Measurements from ENCODE around the gene RAB9A. TPM values are rescaled to one million over a fixed set of nuclear protein-coding genes. Genes with fewer than 3 reads are reported as not detected.

The RAB9A gene
- total RNA-seq, 1 experiment from 2014 or later = 41.4 TPM

DNA sequence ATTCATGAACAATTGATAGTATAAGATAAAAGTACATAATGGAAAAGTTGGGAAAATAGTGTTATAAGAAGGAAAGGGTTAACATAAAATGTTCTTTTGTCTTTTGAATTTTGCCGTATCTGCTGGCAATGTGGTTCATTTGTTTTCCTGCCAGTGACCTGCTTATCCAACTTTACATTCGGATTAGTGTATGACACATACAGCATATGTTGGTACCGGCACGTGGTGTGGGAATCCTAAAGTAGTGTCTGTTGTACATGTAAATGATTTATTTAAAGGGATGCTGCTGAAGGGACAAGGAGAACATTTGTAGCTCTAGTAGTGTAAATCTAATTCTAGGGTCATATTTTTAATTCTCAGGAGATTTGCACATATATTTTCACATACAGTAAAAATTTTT, 11.5 kb downstream of the RAB9A start:
- intact Hi-C loops (cut with micrococcal nuclease; ENCODE audit: unreplicated experiment) = no loop called here
- DNase-seq = no peak
- Mint-ChIP-seq H3K36me3 (ENCODE audit: insufficient read depth, unreplicated experiment) (peaks cover 18% of the 10 kb centered on the region), H3K4me3 (ENCODE audit: low read depth, unreplicated experiment) (no peak overlapping the region), H3K27ac (ENCODE audit: unreplicated experiment) (no peak overlapping the region), H3K9me3 (ENCODE audit: low read depth, unreplicated experiment) (no peaks in the 10 kb centered on the region), H3K4me1 (ENCODE audit: low read depth, unreplicated experiment) (peaks cover 53% of the 10 kb centered on the region), H3K27me3 (ENCODE audit: unreplicated experiment) (no peaks in the 10 kb centered on the region)
- TF ChIP-seq, protein P1, sequence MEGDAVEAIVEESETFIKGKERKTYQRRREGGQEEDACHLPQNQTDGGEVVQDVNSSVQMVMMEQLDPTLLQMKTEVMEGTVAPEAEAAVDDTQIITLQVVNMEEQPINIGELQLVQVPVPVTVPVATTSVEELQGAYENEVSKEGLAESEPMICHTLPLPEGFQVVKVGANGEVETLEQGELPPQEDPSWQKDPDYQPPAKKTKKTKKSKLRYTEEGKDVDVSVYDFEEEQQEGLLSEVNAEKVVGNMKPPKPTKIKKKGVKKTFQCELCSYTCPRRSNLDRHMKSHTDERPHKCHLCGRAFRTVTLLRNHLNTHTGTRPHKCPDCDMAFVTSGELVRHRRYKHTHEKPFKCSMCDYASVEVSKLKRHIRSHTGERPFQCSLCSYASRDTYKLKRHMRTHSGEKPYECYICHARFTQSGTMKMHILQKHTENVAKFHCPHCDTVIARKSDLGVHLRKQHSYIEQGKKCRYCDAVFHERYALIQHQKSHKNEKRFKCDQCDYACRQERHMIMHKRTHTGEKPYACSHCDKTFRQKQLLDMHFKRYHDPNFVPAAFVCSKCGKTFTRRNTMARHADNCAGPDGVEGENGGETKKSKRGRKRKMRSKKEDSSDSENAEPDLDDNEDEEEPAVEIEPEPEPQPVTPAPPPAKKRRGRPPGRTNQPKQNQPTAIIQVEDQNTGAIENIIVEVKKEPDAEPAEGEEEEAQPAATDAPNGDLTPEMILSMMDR (IDR thresholded peaks at IDR 0.05; ENCODE audit: unreplicated experiment) = no peak
- BruUV-seq (replicated peaks) = no TSS peak
- CTCF ChIA-PET = no interaction called here

DNA sequence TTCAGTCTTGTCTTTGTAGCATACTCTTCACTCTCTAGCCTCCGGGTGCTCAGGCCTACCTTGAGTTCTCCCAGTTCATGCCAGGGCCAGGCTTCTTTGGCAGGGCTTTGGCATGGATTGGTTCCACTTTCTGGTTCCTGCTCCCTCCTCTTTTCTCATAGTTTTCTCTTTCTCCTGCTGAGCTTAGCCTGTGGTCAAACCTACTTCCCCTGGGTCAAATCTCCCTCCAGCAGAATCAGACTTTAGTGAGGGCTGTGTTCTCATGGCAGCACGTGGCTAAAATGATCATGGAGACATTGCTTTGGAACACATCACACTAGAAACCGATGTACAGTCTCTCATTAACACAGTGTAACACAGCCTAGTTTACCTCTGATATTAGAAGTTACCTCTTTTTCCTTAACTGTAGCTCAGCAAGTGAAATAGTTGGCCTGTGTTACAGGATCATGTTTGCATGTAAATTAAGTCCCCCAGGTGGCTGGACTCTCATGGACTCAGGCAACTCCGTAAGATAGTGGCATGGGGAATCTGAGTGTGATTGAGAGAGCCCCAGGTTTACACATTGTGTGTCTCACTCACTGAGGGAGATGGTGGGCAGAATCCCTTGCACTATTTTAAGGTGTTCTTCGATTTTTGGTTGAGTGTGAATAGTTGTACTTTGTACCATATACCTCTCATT, 13.3 kb downstream of the RAB9A start:
- intact Hi-C loops (cut with micrococcal nuclease; ENCODE audit: unreplicated experiment) = no loop called here
- Mint-ChIP-seq H3K27me3 (ENCODE audit: unreplicated experiment) (no peaks in the 10 kb centered on the region), H3K9me3 (ENCODE audit: low read depth, unreplicated experiment) (no peaks in the 10 kb centered on the region), H3K4me1 (ENCODE audit: low read depth, unreplicated experiment) (peaks cover 47% of the 10 kb centered on the region), H3K27ac (ENCODE audit: unreplicated experiment) (no peak overlapping the region), H3K36me3 (ENCODE audit: insufficient read depth, unreplicated experiment) (peaks cover 27% of the 10 kb centered on the region), H3K4me3 (ENCODE audit: low read depth, unreplicated experiment) (no peak overlapping the region)
- no TSS peak for BruUV-seq (replicated peaks)
- TF ChIP-seq, protein P1 (IDR thresholded peaks at IDR 0.05; ENCODE audit: unreplicated experiment) = no peak
- DNase-seq = no peak
- CTCF ChIA-PET = no interaction called here

DNA sequence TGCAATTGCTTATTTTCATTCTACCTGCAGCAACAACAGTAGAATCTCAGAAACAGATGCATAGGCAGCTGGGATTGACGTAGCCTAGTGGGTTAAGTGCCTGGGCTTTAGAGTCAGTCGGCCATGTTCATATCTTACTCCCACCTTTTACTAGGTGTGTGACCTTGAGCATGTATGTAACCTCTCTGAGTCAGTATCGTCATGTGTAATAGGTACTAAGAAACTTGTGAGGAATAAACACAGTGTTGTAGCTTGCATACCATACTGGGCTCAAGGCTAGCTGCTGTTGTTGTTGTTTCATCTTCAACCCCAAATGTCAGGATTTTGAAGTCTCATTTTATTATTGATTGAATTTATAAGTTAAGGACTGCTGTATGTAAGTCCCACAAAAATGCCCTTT, 14.2 kb downstream of the RAB9A start:
- H3K4me3 Mint-ChIP-seq (ENCODE audit: low read depth, unreplicated experiment) = no peak overlapping the region
- H3K4me1 Mint-ChIP-seq (ENCODE audit: low read depth, unreplicated experiment) = peaks cover 43% of the 10 kb centered on the region
- peaks cover 27% of the 10 kb centered on the region for H3K36me3 Mint-ChIP-seq (ENCODE audit: insufficient read depth, unreplicated experiment)
- H3K9me3 Mint-ChIP-seq (ENCODE audit: low read depth, unreplicated experiment) = no peaks in the 10 kb centered on the region
- intact Hi-C loops (cut with micrococcal nuclease; ENCODE audit: unreplicated experiment) = no loop called here
- TF ChIP-seq, protein P1 (IDR thresholded peaks at IDR 0.05; ENCODE audit: unreplicated experiment) = no peak
- no TSS peak for BruUV-seq (replicated peaks)
- no peak for DNase-seq
- H3K27me3 Mint-ChIP-seq (ENCODE audit: unreplicated experiment) = no peaks in the 10 kb centered on the region
- CTCF ChIA-PET = no interaction called here
- H3K27ac Mint-ChIP-seq (ENCODE audit: unreplicated experiment) = no peak overlapping the region

DNA sequence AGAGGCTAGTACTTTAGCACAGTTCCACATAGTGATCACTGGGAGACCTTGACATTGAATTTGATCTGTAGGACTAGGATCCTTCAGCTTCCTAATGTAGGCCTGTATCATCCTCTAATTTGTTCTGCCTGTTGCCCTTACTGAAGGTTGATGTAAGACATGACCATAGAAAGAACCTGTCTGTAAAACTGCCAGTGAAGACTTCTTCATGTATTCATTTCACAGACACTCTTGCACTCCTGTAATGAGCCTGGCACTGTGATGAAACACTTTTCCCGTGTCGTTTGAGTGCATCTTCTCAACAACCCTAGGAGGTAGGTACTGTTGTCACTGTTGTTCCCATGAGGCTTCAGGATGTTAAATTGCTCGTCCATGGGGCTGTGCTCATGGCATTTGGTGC, 14.7 kb downstream of the RAB9A start:
- H3K36me3 Mint-ChIP-seq (ENCODE audit: insufficient read depth, unreplicated experiment) = peaks cover 27% of the 10 kb centered on the region
- H3K27me3 Mint-ChIP-seq (ENCODE audit: unreplicated experiment) = no peaks in the 10 kb centered on the region
- H3K4me3 Mint-ChIP-seq (ENCODE audit: low read depth, unreplicated experiment) = no peak overlapping the region
- peaks cover 40% of the 10 kb centered on the region for H3K4me1 Mint-ChIP-seq (ENCODE audit: low read depth, unreplicated experiment)
- intact Hi-C loops (cut with micrococcal nuclease; ENCODE audit: unreplicated experiment) = no loop called here
- TF ChIP-seq, protein P1 (IDR thresholded peaks at IDR 0.05; ENCODE audit: unreplicated experiment) = no peak
- CTCF ChIA-PET = no interaction called here
- no peak for DNase-seq
- no TSS peak for BruUV-seq (replicated peaks)
- H3K27ac Mint-ChIP-seq (ENCODE audit: unreplicated experiment) = no peak overlapping the region
- H3K9me3 Mint-ChIP-seq (ENCODE audit: low read depth, unreplicated experiment) = no peaks in the 10 kb centered on the region

Measured in Calu3 (cell line).